Amygdala (tissue), 56 donors: ENCODE measurements around the gene PLCB1.
"Not testable (repeated sequence)": the region's sequence is repeated elsewhere in the genome, so short reads cannot be mapped to it uniquely, and the experiment has no call there.

ENCODE experiments used
- DNase-seq, 56 donors: peaks; one replicate each; lab custom pipeline; 2025; lab: John Stamatoyannopoulos, UW

The PLCB1 gene

GRCh38 chr20:8790442-8791074 is 658.5 kb downstream of the PLCB1 start:
- peak in 12 of 56 donors; percentile 0 to 52 (median 2) for DNase-seq

GRCh38 chr20:8795404-8795803 is 663.3 kb downstream of the PLCB1 start:
- no peak for DNase-seq

GRCh38 chr20:8796088-8796660 is 664.1 kb downstream of the PLCB1 start:
- no peak for DNase-seq

- DNase-seq, result no peak
Observed at GRCh38 chr20:8798505-8798904, 666.4 kb downstream of the PLCB1 start.

- no peak for DNase-seq
Observed at GRCh38 chr20:8800089-8800488, 668.0 kb downstream of the PLCB1 start.

GRCh38 chr20:8801686-8802085 is 669.6 kb downstream of the PLCB1 start:
- no peak for DNase-seq

GRCh38 chr20:8803065-8803464 is 671.0 kb downstream of the PLCB1 start:
- no peak for DNase-seq

- DNase-seq, result no peak
Observed at GRCh38 chr20:8803941-8804340, 671.9 kb downstream of the PLCB1 start.

GRCh38 chr20:8805737-8806442 is 673.8 kb downstream of the PLCB1 start:
- no peak for DNase-seq

GRCh38 chr20:8807480-8808201 is 675.6 kb downstream of the PLCB1 start:
- DNase-seq, result no peak

- DNase-seq, result no peak
Observed at GRCh38 chr20:8808202-8808535, 676.1 kb downstream of the PLCB1 start.

- DNase-seq, result no peak
Observed at GRCh38 chr20:8809107-8809953, 677.3 kb downstream of the PLCB1 start.

- no peak for DNase-seq
Observed at GRCh38 chr20:8811801-8812594, 679.9 kb downstream of the PLCB1 start.

GRCh38 chr20:8812817-8813216 is 680.8 kb downstream of the PLCB1 start:
- no peak for DNase-seq

GRCh38 chr20:8815208-8815607 is 683.1 kb downstream of the PLCB1 start:
- no peak for DNase-seq

GRCh38 chr20:8829256-8829655 is 697.2 kb downstream of the PLCB1 start:
- no peak for DNase-seq

- DNase-seq, result not testable (repeated sequence)
Observed at GRCh38 chr20:8834294-8834693, 702.2 kb downstream of the PLCB1 start.

GRCh38 chr20:8834851-8835250 is 702.8 kb downstream of the PLCB1 start:
- no peak for DNase-seq

GRCh38 chr20:8837396-8837795 is 705.3 kb downstream of the PLCB1 start:
- DNase-seq, result no peak

- no peak for DNase-seq
Observed at GRCh38 chr20:8842525-8842924, 710.5 kb downstream of the PLCB1 start.
